Measurements from ENCODE around the gene MPDU1. TPM values are rescaled to one million over a fixed set of nuclear protein-coding genes. Genes with fewer than 3 reads are reported as not detected.

The MPDU1 gene
- polyA plus RNA-seq, 1 donor: 105 TPM

DNA sequence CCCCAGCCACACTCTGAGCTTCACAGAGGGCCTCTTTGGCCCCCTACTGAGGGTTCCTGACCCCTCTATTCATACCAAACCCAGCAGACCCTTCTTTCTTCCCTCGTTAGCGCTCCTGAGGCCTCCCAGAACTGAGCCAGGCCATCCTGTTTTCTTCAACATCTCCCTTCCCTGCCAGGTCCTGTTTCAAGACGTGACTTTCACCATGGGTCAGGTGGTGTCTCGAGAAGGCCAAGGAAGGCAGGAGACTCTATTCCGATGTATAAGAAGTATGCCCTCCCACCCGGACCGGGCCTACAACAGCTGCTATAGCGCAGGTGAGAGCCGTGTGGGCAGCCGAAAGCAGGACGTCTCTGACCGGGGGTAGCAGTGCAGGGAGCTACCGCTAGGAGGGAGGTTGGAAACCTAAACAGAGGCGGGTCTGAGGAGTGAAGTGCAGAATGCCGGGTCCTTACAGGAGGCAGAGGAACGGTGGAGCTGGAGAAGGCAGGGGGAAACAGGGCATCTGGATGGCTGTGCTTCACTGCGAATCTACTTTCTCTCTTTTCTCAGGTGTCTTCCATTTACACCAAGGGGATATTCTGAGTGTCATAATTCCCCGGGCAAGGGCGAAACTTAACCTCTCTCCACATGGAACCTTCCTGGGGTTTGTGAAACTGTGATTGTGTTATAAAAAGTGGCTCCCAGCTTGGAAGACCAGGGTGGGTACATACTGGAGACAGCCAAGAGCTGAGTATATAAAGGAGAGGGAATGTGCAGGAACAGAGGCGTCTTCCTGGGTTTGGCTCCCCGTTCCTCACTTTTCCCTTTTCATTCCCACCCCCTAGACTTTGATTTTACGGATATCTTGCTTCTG, 23.3 kb upstream of the MPDU1 start:
- Histone ChIP-seq H3K27ac (ENCODE audit: low read length) (peak overlapping the region; percentile 99), H3K4me3 (ENCODE audit: low read length) (peak overlapping the region; percentile 87), H3K36me3 (ENCODE audit: control insufficient read depth, insufficient read depth, low read length) (peaks cover 22% of the 10 kb centered on the region), H3K4me1 (ENCODE audit: control insufficient read depth, insufficient read depth, low read length) (peaks cover 54% of the 10 kb centered on the region), H3K27me3 (ENCODE audit: control insufficient read depth, insufficient read depth, low read length) (no peaks in the 10 kb centered on the region), H3K9me3 (ENCODE audit: control insufficient read depth, low read depth, low read length) (no peaks in the 10 kb centered on the region)
- WGBS (ENCODE audit: insufficient coverage, low lambda C conversion rate): no CpG with 5 or more reads among the region's 22 CpGs
- DNase-seq: peak in 1 of 2 donors; percentile 75

- WGBS (ENCODE audit: insufficient coverage, low lambda C conversion rate): no CpG with 5 or more reads among the region's 32 CpGs
- peak; percentile 90 to 94 for DNase-seq
- H3K4me1 ChIP-seq (ENCODE audit: control insufficient read depth, insufficient read depth, low read length): peaks cover 54% of the 10 kb centered on the region
- peak overlapping the region; percentile 87 for H3K4me3 ChIP-seq (ENCODE audit: low read length)
- H3K36me3 ChIP-seq (ENCODE audit: control insufficient read depth, insufficient read depth, low read length): peaks cover 28% of the 10 kb centered on the region
- H3K27me3 ChIP-seq (ENCODE audit: control insufficient read depth, insufficient read depth, low read length): no peaks in the 10 kb centered on the region
- no peaks in the 10 kb centered on the region for H3K9me3 ChIP-seq (ENCODE audit: control insufficient read depth, low read depth, low read length)
- peak overlapping the region; percentile 99 for H3K27ac ChIP-seq (ENCODE audit: low read length)
These were observed 22.6 kb upstream of the MPDU1 start for GRCh38 chr17:7561028-7561575.

GRCh38 chr17:7561589-7562207, 22.0 kb upstream of the MPDU1 start, which contains the start of gene SENP3:
Gene SENP3, plus strand, starts transcription at chr17:7561919. Its CDS starts 1,158 bp downstream, at chr17:7563077.
- H3K9me3 ChIP-seq (ENCODE audit: control insufficient read depth, low read depth, low read length): no peaks in the 10 kb centered on the region
- peak within 1 kb of the TSS; percentile 99 for H3K27ac ChIP-seq (ENCODE audit: low read length)
- H3K27me3 ChIP-seq (ENCODE audit: control insufficient read depth, insufficient read depth, low read length): no peaks in the 10 kb centered on the region
- WGBS (ENCODE audit: insufficient coverage, low lambda C conversion rate): no CpG with 5 or more reads among the region's 82 CpGs
- peak; percentile 93 to 94 for DNase-seq
- H3K4me1 ChIP-seq (ENCODE audit: control insufficient read depth, insufficient read depth, low read length): peaks cover 54% of the 10 kb centered on the region
- H3K4me3 ChIP-seq (ENCODE audit: low read length): peak within 1 kb of the TSS; percentile 87
- H3K36me3 ChIP-seq (ENCODE audit: control insufficient read depth, insufficient read depth, low read length): peaks cover 34% of the 10 kb centered on the region

DNA sequence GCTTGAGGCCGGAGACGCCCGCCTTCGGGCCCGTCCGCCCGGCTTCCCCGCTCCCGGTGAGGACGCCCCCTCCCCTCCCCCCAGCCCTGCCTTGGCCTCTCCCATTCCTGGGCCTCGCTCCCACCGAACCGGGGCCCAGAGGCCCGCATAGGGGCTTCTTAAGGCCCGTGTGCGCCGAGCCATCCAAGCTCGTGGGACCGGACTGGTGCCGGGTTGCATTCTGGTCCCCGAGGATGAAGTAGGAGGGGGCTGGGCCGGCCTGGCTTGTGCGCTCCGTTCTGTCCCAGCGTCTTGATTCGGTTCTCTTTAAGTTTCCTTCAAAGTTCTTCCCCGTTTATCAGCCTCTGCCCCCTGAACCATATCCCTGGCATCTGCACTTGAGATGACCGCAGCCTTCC, 21.4 kb upstream of the MPDU1 start:
- Histone ChIP-seq H3K36me3 (ENCODE audit: control insufficient read depth, insufficient read depth, low read length) (peaks cover 40% of the 10 kb centered on the region), H3K4me3 (ENCODE audit: low read length) (peak overlapping the region; percentile 87), H3K9me3 (ENCODE audit: control insufficient read depth, low read depth, low read length) (no peaks in the 10 kb centered on the region), H3K27ac (ENCODE audit: low read length) (peak overlapping the region; percentile 74), H3K27me3 (ENCODE audit: control insufficient read depth, insufficient read depth, low read length) (no peaks in the 10 kb centered on the region), H3K4me1 (ENCODE audit: control insufficient read depth, insufficient read depth, low read length) (peaks cover 54% of the 10 kb centered on the region)
- DNase-seq: no peak
- no CpG with 5 or more reads among the region's 28 CpGs for WGBS (ENCODE audit: insufficient coverage, low lambda C conversion rate)

- H3K27me3 ChIP-seq (ENCODE audit: control insufficient read depth, insufficient read depth, low read length): no peaks in the 10 kb centered on the region
- whole genome bisulfite sequencing (ENCODE audit: insufficient coverage, low lambda C conversion rate): no CpG with 5 or more reads among the region's 30 CpGs
- peaks cover 44% of the 10 kb centered on the region for H3K36me3 ChIP-seq (ENCODE audit: control insufficient read depth, insufficient read depth, low read length)
- H3K4me3 ChIP-seq (ENCODE audit: low read length): no peak overlapping the region
- DNase-seq: no peak
- no peaks in the 10 kb centered on the region for H3K9me3 ChIP-seq (ENCODE audit: control insufficient read depth, low read depth, low read length)
- H3K27ac ChIP-seq (ENCODE audit: low read length): no peak overlapping the region
- peaks cover 43% of the 10 kb centered on the region for H3K4me1 ChIP-seq (ENCODE audit: control insufficient read depth, insufficient read depth, low read length)
These were observed 20.4 kb upstream of the MPDU1 start for GRCh38 chr17:7563115-7563869.

GRCh38 chr17:7569571-7569970, 14.1 kb upstream of the MPDU1 start:
- Histone ChIP-seq H3K27me3 (ENCODE audit: control insufficient read depth, insufficient read depth, low read length) (no peaks in the 10 kb centered on the region), H3K4me3 (ENCODE audit: low read length) (no peak overlapping the region), H3K9me3 (ENCODE audit: control insufficient read depth, low read depth, low read length) (peaks cover 7% of the 10 kb centered on the region), H3K4me1 (ENCODE audit: control insufficient read depth, insufficient read depth, low read length) (peaks cover 6% of the 10 kb centered on the region), H3K27ac (ENCODE audit: low read length) (no peak overlapping the region), H3K36me3 (ENCODE audit: control insufficient read depth, insufficient read depth, low read length) (peaks cover 64% of the 10 kb centered on the region)
- no CpG with 5 or more reads among the region's 5 CpGs for WGBS (ENCODE audit: insufficient coverage, low lambda C conversion rate)
- DNase-seq: no peak

DNA sequence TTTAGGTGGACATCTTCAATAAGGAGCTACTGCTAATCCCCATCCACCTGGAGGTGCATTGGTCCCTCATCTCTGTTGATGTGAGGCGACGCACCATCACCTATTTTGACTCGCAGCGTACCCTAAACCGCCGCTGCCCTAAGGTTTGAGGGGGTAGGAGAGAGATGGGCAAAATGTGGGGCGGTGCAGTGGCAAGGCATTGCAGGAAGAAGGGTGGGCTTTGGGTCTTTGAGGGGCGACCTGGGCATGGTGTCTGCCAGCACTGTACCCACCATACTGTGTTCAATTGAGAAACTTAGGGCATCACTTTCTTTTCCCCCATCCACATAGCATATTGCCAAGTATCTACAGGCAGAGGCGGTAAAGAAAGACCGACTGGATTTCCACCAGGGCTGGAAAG, 13.3 kb upstream of the MPDU1 start:
- Histone ChIP-seq H3K27ac (ENCODE audit: low read length) (no peak overlapping the region), H3K36me3 (ENCODE audit: control insufficient read depth, insufficient read depth, low read length) (peaks cover 64% of the 10 kb centered on the region), H3K9me3 (ENCODE audit: control insufficient read depth, low read depth, low read length) (peaks cover 7% of the 10 kb centered on the region), H3K4me1 (ENCODE audit: control insufficient read depth, insufficient read depth, low read length) (peaks cover 14% of the 10 kb centered on the region), H3K4me3 (ENCODE audit: low read length) (no peak overlapping the region), H3K27me3 (ENCODE audit: control insufficient read depth, insufficient read depth, low read length) (no peaks in the 10 kb centered on the region)
- WGBS (ENCODE audit: insufficient coverage, low lambda C conversion rate): no CpG with 5 or more reads among the region's 10 CpGs
- DNase-seq: no peak

DNA sequence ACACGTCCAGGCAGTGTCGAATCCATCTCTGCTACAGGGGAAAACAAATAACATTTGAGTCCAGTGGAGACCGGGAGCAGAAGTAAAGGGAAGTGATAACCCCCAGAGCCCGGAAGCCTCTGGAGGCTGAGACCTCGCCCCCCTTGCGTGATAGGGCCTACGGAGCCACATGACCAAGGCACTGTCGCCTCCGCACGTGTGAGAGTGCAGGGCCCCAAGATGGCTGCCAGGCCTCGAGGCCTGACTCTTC, 11.4 kb upstream of the MPDU1 start:
- H3K27ac ChIP-seq (ENCODE audit: low read length): peak overlapping the region; percentile 93
- H3K27me3 ChIP-seq (ENCODE audit: control insufficient read depth, insufficient read depth, low read length): no peaks in the 10 kb centered on the region
- H3K4me1 ChIP-seq (ENCODE audit: control insufficient read depth, insufficient read depth, low read length): peaks cover 29% of the 10 kb centered on the region
- DNase-seq: no peak
- no CpG with 5 or more reads among the region's 11 CpGs for WGBS (ENCODE audit: insufficient coverage, low lambda C conversion rate)
- H3K36me3 ChIP-seq (ENCODE audit: control insufficient read depth, insufficient read depth, low read length): peaks cover 64% of the 10 kb centered on the region
- H3K4me3 ChIP-seq (ENCODE audit: low read length): peak overlapping the region; percentile 61
- H3K9me3 ChIP-seq (ENCODE audit: control insufficient read depth, low read depth, low read length): peaks cover 7% of the 10 kb centered on the region

DNA sequence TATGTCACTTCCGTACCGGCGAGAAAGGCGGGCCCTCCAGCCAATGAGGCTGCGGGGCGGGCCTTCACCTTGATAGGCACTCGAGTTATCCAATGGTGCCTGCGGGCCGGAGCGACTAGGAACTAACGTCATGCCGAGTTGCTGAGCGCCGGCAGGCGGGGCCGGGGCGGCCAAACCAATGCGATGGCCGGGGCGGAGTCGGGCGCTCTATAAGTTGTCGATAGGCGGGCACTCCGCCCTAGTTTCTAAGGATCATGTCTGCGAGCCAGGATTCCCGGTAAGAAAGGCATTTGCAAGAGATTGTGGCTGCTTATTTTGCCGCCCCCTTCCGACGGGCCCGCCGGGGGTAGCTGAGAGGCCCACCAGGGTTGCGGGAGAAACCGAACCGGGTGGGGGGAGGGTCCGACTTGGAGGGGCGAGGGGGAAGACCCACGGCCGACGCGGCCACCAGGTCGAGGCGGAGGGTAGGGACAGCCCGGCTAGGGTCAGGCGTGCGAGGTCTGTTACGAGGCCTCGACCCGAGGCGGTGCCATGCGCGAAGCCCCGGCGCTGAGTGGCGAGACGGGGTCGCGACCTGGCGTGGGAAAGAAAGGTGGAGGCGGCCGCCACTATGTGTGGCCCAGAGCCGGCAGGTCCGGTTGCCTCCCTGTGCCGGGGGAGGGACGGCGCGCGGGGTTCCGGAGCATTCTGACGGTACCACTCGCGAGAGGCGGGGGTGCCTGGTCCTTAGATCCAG, 10.9 kb upstream of the MPDU1 start:
- H3K27me3 ChIP-seq (ENCODE audit: control insufficient read depth, insufficient read depth, low read length): no peaks in the 10 kb centered on the region
- peak overlapping the region; percentile 95 for H3K27ac ChIP-seq (ENCODE audit: low read length)
- peaks cover 7% of the 10 kb centered on the region for H3K9me3 ChIP-seq (ENCODE audit: control insufficient read depth, low read depth, low read length)
- peaks cover 34% of the 10 kb centered on the region for H3K4me1 ChIP-seq (ENCODE audit: control insufficient read depth, insufficient read depth, low read length)
- no CpG with 5 or more reads among the region's 73 CpGs for WGBS (ENCODE audit: insufficient coverage, low lambda C conversion rate)
- H3K4me3 ChIP-seq (ENCODE audit: low read length): peak overlapping the region; percentile 98
- peak; percentile 99 to 100 for DNase-seq
- H3K36me3 ChIP-seq (ENCODE audit: control insufficient read depth, insufficient read depth, low read length): peaks cover 65% of the 10 kb centered on the region
